ENCODE measurements around the gene NCBP1. TPM values are rescaled to one million over a fixed set of nuclear protein-coding genes. Genes with fewer than 3 reads are reported as not detected.
A peak's percentile ranks its signal among the peaks of the same experiment; 100 is the strongest.
"Not testable (repeated sequence)": the region's sequence is repeated elsewhere in the genome, so short reads cannot be mapped to it uniquely, and the experiment has no call there.

Gene NCBP1
- total RNA-seq, 2 experiments from 2014 or later, result 37.6 to 41.7 TPM

GRCh38 chr9:97604901-97605645, 28.5 kb upstream of the NCBP1 start:
- H3K27ac Mint-ChIP-seq, result no peak overlapping the region
- ATAC-seq, result no peak
- no peak for DNase-seq
- intact Hi-C loops (cut with micrococcal nuclease), result no loop called here
- peaks cover 17% of the 10 kb centered on the region for H3K36me3 Mint-ChIP-seq (ENCODE audit: low read depth)
- H3K4me1 Mint-ChIP-seq (ENCODE audit: low read depth), result no peaks in the 10 kb centered on the region
- H3K9me3 Mint-ChIP-seq, result no peaks in the 10 kb centered on the region
- TF ChIP-seq CTCF (IDR thresholded peaks at IDR 0.05), result no peak
- H3K4me3 Mint-ChIP-seq, result no peak overlapping the region
- ChIA-PET POLR2A (no interaction called here), CTCF (interaction anchor here (1.2 to 4.5 kb wide), 2 partner anchors 10 to 137 kb away, joined by 4 to 19 read pairs; no protein-coding TSS in a partner anchor)
- H3K27me3 Mint-ChIP-seq, result no peaks in the 10 kb centered on the region

- DNase-seq (peak; percentile 72), ATAC-seq (peak; percentile 44)
- H3K9me3 Mint-ChIP-seq, result no peaks in the 10 kb centered on the region
- CTCF ChIA-PET, result interaction anchor here (0.6 to 7.8 kb wide), 55 partner anchors 8 to 759 kb away, joined by 3 to 95 read pairs (median 5); partner anchors contain the start of genes NCBP1, TDRD7, TMOD1 and TSTD2
- H3K36me3 Mint-ChIP-seq (ENCODE audit: low read depth), result peaks cover 20% of the 10 kb centered on the region
- intact Hi-C loops (cut with micrococcal nuclease), result no loop called here
- H3K4me1 Mint-ChIP-seq (ENCODE audit: low read depth), result peaks cover 21% of the 10 kb centered on the region
- no peak overlapping the region for H3K27ac Mint-ChIP-seq
- POLR2A ChIA-PET, result no interaction called here
- peak; percentile 86 for TF ChIP-seq CTCF (IDR thresholded peaks at IDR 0.05)
- H3K4me3 Mint-ChIP-seq, result no peak overlapping the region
- no peaks in the 10 kb centered on the region for H3K27me3 Mint-ChIP-seq
These were observed 18.1 kb upstream of the NCBP1 start for GRCh38 chr9:97615439-97616072.

GRCh38 chr9:97617939-97618416, 15.6 kb upstream of the NCBP1 start:
- peaks cover 21% of the 10 kb centered on the region for H3K4me1 Mint-ChIP-seq (ENCODE audit: low read depth)
- no peak overlapping the region for H3K4me3 Mint-ChIP-seq
- intact Hi-C loops (cut with micrococcal nuclease), result no loop called here
- H3K36me3 Mint-ChIP-seq (ENCODE audit: low read depth), result peaks cover 23% of the 10 kb centered on the region
- no peaks in the 10 kb centered on the region for H3K9me3 Mint-ChIP-seq
- no peak for TF ChIP-seq CTCF (IDR thresholded peaks at IDR 0.05)
- ATAC-seq (peak; percentile 82), DNase-seq (no peak)
- ChIA-PET CTCF (interaction anchor here (0.8 to 5.0 kb wide), 6 partner anchors 13 to 231 kb away, joined by 3 to 81 read pairs (median 3); partner anchors contain the start of genes NCBP1, TMOD1 and TSTD2), POLR2A (no interaction called here)
- no peaks in the 10 kb centered on the region for H3K27me3 Mint-ChIP-seq
- peak overlapping the region; percentile 56 for H3K27ac Mint-ChIP-seq

- CTCF ChIA-PET; H3K27me3 Mint-ChIP-seq; ATAC-seq; POLR2A ChIA-PET; DNase-seq; intact Hi-C loops (cut with micrococcal nuclease); H3K9me3 Mint-ChIP-seq; H3K4me3 Mint-ChIP-seq: not testable (repeated sequence)
- Mint-ChIP-seq H3K4me1 (ENCODE audit: low read depth) (peaks cover 21% of the 10 kb centered on the region), H3K36me3 (ENCODE audit: low read depth) (peaks cover 31% of the 10 kb centered on the region), H3K27ac (peak overlapping the region; percentile 17)
These were observed 13.6 kb upstream of the NCBP1 start for GRCh38 chr9:97620063-97620462.

GRCh38 chr9:97622483-97622882, 11.1 kb upstream of the NCBP1 start:
- CTCF ChIA-PET; H3K27ac Mint-ChIP-seq; ATAC-seq; H3K27me3 Mint-ChIP-seq; H3K9me3 Mint-ChIP-seq; intact Hi-C loops (cut with micrococcal nuclease); DNase-seq; H3K4me3 Mint-ChIP-seq: not testable (repeated sequence)
- Mint-ChIP-seq H3K4me1 (ENCODE audit: low read depth) (peaks cover 20% of the 10 kb centered on the region), H3K36me3 (ENCODE audit: low read depth) (peaks cover 29% of the 10 kb centered on the region)
- POLR2A ChIA-PET, result interaction anchor here (0.9 kb wide), 1 partner anchor 14 kb away, joined by 3 read pairs; no protein-coding TSS in a partner anchor
